Measurements from ENCODE around the gene NAA38. TPM values are rescaled to one million over a fixed set of nuclear protein-coding genes. Genes with fewer than 3 reads are reported as not detected.

NAA38 gene
- total RNA-seq, 1 donor from 2014 or later = 120 TPM

DNA sequence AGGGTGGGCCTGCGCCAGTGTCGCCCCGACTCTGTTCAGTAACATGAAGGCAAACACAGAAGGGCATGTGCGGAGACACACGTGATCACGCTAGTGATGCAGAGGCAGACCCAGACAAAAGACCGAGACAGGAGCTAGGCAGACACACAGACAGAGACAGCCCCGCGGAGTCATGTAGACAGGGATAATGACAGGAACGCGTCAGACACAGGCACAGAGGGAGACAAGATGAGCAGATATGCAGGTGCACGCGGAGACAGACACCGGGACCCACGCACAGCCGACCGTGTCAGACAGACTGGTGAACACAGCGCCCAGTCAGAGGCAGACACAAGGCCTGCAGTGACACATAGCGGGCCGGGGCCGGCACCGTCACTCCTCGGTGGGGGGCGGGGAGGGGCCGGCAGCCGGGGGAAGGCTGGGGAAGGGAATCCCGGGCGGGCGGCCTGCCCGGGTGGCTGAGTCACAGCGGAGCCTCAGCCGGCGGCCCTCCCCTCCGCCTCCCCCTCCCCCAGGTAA, 15.9 kb downstream of the NAA38 start:
- DNase-seq (ENCODE audit: low read depth, low spot score) = no peak

DNA sequence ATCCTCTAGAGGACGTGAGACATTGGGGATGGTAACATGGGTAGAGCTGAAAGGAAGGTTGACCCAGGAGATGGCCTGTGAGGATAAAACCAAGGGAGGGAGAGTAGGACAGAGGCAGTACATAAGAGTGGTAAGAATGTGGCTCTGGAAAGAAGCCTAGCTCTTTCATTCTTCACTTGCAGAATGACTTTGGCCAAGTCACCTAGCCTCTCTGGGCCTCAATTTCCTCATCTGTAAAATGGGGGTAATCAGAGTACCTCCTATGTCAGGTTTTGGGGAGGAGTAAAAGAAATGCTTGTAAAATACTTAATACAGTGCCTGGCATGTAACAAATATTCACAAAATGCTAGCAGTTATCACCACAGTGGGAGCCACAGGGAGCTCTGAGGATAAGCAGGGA, 16.5 kb downstream of the NAA38 start:
- DNase-seq (ENCODE audit: low read depth, low spot score) = no peak

DNA sequence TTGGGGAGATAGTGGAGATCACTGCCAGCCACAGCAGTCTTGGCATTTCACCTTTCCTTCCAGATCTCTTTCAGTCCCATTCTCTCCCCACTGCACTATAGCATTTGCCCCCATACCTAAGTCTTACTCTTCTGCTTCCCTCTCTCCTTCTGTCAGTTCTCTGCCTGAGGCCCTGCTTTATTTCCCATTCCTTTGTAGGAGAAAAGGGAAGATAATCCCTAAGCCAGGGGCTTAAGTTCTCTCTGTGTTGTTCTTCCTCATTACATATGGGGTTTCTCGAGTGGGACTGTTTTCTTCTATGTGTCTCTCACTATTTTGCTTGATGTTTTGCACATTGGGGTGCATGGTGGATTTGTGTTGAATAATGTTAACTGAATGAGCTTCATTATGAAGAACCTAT, 16.9 kb downstream of the NAA38 start:
- DNase-seq (ENCODE audit: low read depth, low spot score) = no peak

- no peak for DNase-seq (ENCODE audit: low read depth, low spot score)
Observed at GRCh38 chr17:7839876-7840261, 17.5 kb downstream of the NAA38 start.

GRCh38 chr17:7839190-7839875, 18.0 kb downstream of the NAA38 start:
- DNase-seq (ENCODE audit: low read depth, low spot score) = no peak

- DNase-seq (ENCODE audit: low read depth, low spot score) = no peak
Observed at GRCh38 chr17:7838090-7839075, 19.0 kb downstream of the NAA38 start.

DNA sequence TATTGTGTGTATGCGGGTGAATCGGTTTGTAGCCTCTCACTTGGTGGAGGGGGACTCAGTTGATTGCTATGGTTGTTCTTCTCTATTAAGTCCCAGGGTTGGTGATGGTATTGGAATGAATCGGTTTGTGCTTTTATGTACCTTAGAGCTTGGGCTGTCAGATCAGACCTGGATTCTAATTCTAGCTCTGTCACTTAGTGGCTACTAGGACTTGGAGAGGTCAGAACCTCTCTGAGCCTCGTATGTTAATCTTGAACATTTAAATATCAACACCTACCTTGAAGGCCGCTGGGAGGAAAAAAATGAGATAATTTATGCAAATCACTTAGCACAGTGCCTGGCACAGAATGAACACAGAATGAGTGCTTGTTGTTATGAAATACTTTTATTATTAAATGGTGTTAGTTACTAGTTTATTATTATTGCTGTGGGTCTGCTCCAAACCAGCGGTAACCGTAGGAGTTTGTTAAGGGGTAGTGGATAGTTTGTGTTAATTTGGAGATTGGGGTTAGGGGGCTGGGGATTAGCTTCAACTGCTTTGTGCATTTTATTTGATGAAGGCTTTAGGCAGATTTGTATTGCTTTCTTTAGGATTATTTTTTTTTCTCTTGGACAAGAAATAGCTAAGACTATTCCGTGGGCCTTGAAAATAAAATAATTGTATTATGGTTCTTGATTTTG, 19.8 kb downstream of the NAA38 start:
- DNase-seq (ENCODE audit: low read depth, low spot score) = no peak

DNA sequence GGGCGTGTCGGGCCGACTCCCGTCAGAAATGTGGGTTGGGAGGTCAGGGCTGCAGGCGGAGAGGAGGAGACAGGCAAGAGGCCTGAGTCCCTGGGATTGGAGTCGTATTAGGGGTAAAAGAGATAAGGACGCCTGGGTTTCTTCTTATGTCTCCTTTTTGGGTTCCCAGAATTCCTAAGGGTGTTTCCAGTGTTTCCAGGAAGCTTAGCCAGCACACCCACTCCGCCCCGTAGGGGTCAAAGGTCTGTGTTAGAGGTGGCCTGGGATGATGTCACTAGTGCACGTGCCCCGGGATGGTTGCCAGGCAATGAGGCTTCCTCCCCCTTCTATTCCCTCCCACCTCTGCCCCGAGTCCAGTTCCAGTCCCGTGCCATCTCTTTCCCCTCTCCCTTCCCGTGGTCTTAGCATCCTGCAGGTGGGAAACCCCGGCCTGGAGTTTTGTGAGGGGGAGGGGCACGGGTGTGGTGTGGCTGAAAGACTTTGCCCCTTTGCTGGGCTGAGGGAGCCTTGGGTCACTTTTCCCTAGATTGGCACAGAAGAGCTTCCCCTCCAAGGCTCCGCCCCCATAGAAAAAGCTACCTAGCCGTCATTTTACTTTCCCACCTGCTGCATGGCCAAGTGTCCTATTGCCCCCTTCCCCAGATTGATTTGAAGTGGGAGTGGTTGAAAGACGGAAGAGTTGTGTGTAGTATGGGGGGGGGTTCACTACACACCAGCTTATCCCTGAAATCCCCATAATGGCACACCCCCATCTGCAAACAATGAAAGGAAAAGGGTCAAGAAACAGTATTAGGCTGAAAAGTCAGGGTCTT, 20.6 kb downstream of the NAA38 start:
- peak; percentile 78 for DNase-seq (ENCODE audit: low read depth, low spot score)

DNA sequence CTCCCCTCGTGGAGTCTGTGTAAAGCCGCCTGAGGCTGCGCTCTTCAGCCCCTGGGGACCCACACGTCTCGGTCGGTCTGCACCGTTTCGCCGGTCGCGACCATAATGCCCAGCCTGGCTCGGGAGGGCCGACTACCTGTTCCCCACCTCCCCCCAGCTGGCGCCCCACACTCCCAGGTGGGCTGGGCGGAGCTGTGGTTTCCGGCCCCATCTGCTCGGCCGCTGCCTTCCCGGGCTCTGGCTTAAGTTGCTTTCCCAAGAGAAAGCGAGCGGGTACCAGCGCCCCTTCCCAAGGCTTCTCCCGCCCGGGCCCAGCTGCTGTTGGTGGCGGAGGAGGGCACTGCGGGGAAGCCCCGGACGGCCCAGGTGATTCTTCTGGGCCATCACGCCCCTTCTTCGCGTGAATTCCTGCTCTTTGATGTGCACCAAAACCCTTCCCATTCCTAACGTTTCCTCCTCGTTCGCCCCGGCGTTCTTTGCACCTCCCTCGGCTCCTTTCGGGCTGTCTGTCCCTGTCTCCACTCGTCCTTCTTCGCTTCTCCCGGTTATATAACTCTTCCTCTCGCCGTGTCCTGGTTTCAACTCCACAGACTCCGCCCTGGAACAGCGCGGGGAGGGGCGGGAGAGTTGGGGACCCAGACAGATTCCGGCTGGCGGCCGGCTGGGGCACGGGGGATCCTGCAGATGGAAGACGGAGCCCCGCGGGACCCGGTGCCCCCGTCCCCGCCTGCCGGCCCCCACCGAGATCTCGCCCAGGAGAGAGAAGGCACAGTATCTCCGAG, 21.4 kb downstream of the NAA38 start:
- no peak for DNase-seq (ENCODE audit: low read depth, low spot score)

DNA sequence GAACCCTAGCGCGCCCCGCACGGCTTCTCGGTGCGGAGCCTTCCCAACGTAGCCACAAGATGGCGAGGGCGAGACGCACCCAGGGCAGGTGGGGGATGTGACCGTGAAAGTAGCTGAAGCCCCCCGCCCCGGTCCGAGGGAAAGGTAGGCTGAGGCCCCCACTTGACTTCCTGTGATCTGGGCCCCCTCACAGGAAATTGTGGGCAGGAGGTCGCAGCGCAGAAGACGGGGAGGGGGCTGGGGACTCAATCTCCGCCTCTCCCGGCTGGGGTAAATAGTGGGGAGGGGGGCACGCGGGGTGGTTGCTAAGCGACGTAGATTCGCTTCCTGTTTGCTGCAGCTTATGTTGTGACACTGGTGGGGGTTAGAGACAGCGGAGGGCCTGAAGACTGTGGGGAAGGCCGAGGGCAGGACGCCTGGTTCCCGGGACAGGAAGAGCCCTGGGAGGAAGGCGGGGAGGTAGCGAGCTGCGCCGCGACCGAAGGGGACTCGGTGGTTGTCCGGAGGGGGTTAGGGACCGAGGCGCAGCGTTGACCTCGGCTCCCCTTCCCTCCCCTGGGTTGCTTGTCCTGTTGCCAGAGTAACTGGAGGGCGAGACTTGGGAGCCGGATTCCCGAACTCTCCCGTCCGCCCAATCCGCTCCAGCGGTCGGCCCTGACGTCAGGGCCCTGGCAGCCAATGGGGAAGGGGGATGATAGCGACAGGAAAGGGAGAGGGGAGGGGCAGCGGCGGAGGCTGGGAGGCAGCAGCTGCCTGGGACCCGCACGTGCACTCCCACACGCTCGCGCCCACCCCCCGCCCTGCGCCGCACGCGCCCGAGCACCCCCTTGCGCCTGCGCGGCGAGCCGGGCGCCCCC, 22.2 kb downstream of the NAA38 start:
- peak; percentile 96 for DNase-seq (ENCODE audit: low read depth, low spot score)

DNA sequence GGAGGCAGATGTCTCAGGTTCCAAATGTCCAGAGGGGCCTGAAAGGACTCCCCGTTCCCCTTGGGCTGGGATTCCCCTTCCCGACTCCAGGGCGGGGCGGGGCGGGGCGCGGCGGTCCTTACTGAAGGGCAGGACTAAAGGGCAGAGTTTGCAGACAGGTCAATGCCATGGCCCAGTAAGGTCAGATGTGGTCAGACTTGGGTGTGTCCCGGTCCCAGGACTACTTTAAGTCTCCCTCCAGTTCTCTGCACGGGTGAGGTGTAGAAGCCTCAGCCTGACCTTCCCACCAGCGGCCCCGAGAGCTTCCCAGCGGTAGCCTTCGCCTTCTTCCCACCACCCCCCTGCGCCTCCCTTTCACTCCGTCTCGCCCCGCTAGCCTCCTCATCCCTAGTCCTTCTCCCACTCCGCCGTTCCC, 22.8 kb downstream of the NAA38 start:
- no peak for DNase-seq (ENCODE audit: low read depth, low spot score)

- peak; percentile 75 for DNase-seq (ENCODE audit: low read depth, low spot score)
Observed at GRCh38 chr17:7833795-7834541, 23.4 kb downstream of the NAA38 start, which contains the start of gene KDM6B. Gene KDM6B (plus strand): TSS chr17:7834217. CDS start chr17:7845555, 11,338 bp downstream.

- DNase-seq (ENCODE audit: low read depth, low spot score) = no peak
Observed at GRCh38 chr17:7833011-7833794, 24.2 kb downstream of the NAA38 start.

- no peak for DNase-seq (ENCODE audit: low read depth, low spot score)
Observed at GRCh38 chr17:7832431-7832830, 24.9 kb downstream of the NAA38 start.

DNA sequence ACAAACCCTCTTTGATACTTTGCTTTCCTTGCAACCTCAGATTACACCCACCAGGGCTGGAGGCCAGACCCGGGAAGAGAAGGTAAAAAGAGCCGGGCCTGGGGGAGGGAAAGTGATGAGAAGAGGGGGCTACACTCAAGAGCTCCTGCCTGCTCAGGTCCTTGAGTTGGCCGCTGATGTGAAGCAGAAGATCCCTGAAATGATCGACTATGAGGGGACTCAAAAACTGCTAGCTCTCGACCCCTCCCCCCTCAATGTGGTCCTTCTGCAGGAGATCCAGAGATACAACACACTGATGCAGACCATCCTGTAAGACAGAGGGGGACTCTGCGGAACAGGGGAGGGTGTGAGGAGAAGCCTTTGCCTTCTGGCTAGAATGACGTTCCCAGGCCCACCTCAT, 26.1 kb downstream of the NAA38 start:
- no peak for DNase-seq (ENCODE audit: low read depth, low spot score)

DNA sequence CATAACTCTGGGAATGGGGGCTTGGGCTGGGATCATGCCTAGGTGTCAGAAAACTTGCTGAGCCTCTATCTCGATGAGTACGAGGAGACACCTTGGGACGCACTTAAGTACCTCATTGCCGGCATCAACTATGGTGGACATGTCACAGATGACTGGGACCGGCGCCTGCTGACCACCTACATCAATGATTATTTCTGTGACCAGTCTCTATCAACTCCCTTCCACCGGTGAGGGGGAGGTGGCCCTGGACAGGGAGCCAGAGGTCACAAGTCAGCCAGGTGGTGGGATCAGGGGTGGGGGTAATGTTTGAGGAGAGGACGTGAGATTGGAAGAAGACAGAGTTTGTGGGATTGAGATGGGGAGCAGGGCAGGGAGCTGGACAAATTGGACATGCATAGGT, 26.7 kb downstream of the NAA38 start:
- no peak for DNase-seq (ENCODE audit: low read depth, low spot score)

- DNase-seq (ENCODE audit: low read depth, low spot score) = no peak
Observed at GRCh38 chr17:7825206-7825990, 32.0 kb downstream of the NAA38 start.

Measured in pulmonary artery endothelial cell (primary cell).